Activated CD8-positive, alpha-beta T cell treated with anti-CD3 and anti-CD28 coated beads for 36 hours (primary cell): ENCODE data around the gene LRFN2. TPM values are rescaled to one million over a fixed set of nuclear protein-coding genes. Genes with fewer than 3 reads are reported as not detected.

Experiments used
- ATAC-seq: fragments of 200-7000 bp; cut with Tn5 transposase; one replicate; pipeline ENCODE4 v1.10.0; 2021; ENCODE audit warnings: mild to moderate bottlenecking, moderate library complexity
- CTCF ChIA-PET: fragments of 350-600 bp; sonication (Branson Sonifier 250); formaldehyde crosslinking; loops from one replicate; lab custom pipeline; 2021; ENCODE audit warnings: antibody characterized with exemption; lab: Charles Lee
- POLR2A ChIA-PET: fragments of 350-600 bp; sonication (Branson Sonifier 250); formaldehyde crosslinking; loops from one replicate; lab custom pipeline; 2021; ENCODE audit warnings: antibody characterized with exemption; lab: Charles Lee
- DNase-seq: peaks from one replicate; pipeline ENCODE4 v3.0.0-alpha.2; 2020
- H3K27ac Mint-ChIP-seq: one replicate; pipeline ENCODE4 v1.8.0; 2021; ENCODE audit warnings: mild to moderate bottlenecking, mixed read lengths
- H3K27me3 Mint-ChIP-seq: one replicate; pipeline ENCODE4 v1.8.0; 2021; ENCODE audit warnings: mixed read lengths
- H3K36me3 Mint-ChIP-seq: one replicate; pipeline ENCODE4 v1.8.0; 2021; ENCODE audit warnings: low read depth, mixed read lengths
- H3K4me1 Mint-ChIP-seq: one replicate; pipeline ENCODE4 v1.8.0; 2021; ENCODE audit warnings: low read depth, mixed read lengths
- H3K4me3 Mint-ChIP-seq: one replicate; pipeline ENCODE4 v1.8.0; 2021; ENCODE audit warnings: mild to moderate bottlenecking, moderate library complexity, mixed read lengths
- H3K9me3 Mint-ChIP-seq: one replicate; pipeline ENCODE4 v1.8.0; 2021; ENCODE audit warnings: mixed read lengths
- CTCF ChIP-seq: fragments of 200-600 bp; IDR thresholded peaks from one replicate; pipeline ENCODE4 v1.8.0; 2022; ENCODE audit warnings: antibody characterized with exemption, mild to moderate bottlenecking
- intact Hi-C: fragments of 100-400 bp; cut with micrococcal nuclease; formaldehyde crosslinking; loops from one replicate; pipeline ENCODE4 v1.10.0; 2022
- total RNA-seq, 2 experiments: library from RNA; stranded (reverse); gene quantifications; one replicate each; pipeline ENCODE4 v1.2.3, GENCODE V29; 2021

LRFN2 gene
- total RNA-seq, 2 experiments from 2014 or later: not detected

- no peak overlapping the region for H3K27ac Mint-ChIP-seq
- no peak overlapping the region for H3K4me3 Mint-ChIP-seq
- POLR2A ChIA-PET: no interaction called here
Observed at GRCh38 chr6:40427196-40427595, 160.0 kb downstream of the LRFN2 start.

GRCh38 chr6:40426346-40427066, 160.7 kb downstream of the LRFN2 start:
- Mint-ChIP-seq H3K9me3 (no peaks in the 10 kb centered on the region), H3K4me3 (no peak overlapping the region), H3K4me1 (no peaks in the 10 kb centered on the region), H3K36me3 (no peaks in the 10 kb centered on the region), H3K27me3 (no peaks in the 10 kb centered on the region), H3K27ac (no peak overlapping the region)
- intact Hi-C loops: no loop called here
- ATAC-seq: no peak
- ChIA-PET CTCF (no interaction called here), POLR2A (no interaction called here)
- no peak for TF ChIP-seq CTCF
- no peak for DNase-seq

More at GRCh38 chr6:40427196-40427595, 160.0 kb downstream of the LRFN2 start:
- ATAC-seq (no peak), DNase-seq (no peak)
- Mint-ChIP-seq H3K9me3 (no peaks in the 10 kb centered on the region), H3K4me1 (no peaks in the 10 kb centered on the region), H3K27me3 (no peaks in the 10 kb centered on the region), H3K36me3 (no peaks in the 10 kb centered on the region)
- TF ChIP-seq CTCF: no peak
- CTCF ChIA-PET: no interaction called here
- intact Hi-C loops: no loop called here

- intact Hi-C loops: no loop called here
- no peak overlapping the region for H3K4me3 Mint-ChIP-seq
- no peak overlapping the region for H3K27ac Mint-ChIP-seq
- ChIA-PET CTCF (no interaction called here), POLR2A (no interaction called here)
- peaks cover 3% of the 10 kb centered on the region for H3K4me1 Mint-ChIP-seq
- no peaks in the 10 kb centered on the region for H3K36me3 Mint-ChIP-seq
- no peak for DNase-seq
- no peaks in the 10 kb centered on the region for H3K9me3 Mint-ChIP-seq
- no peaks in the 10 kb centered on the region for H3K27me3 Mint-ChIP-seq
- TF ChIP-seq CTCF: no peak
- no peak for ATAC-seq
Observed at GRCh38 chr6:40425192-40425919, 161.8 kb downstream of the LRFN2 start.

GRCh38 chr6:40422046-40422445, 165.1 kb downstream of the LRFN2 start:
- no peak for TF ChIP-seq CTCF
- ATAC-seq: no peak
- H3K27ac Mint-ChIP-seq: no peak overlapping the region
- intact Hi-C loops: no loop called here
- H3K27me3 Mint-ChIP-seq: no peaks in the 10 kb centered on the region
- DNase-seq: no peak
- H3K36me3 Mint-ChIP-seq: no peaks in the 10 kb centered on the region
- H3K4me1 Mint-ChIP-seq: peaks cover 12% of the 10 kb centered on the region
- no peak overlapping the region for H3K4me3 Mint-ChIP-seq
- ChIA-PET CTCF (no interaction called here), POLR2A (interaction anchor here (0.6 kb wide), 1 partner anchor 79 kb away, joined by 3 read pairs; no protein-coding TSS in a partner anchor)
- no peaks in the 10 kb centered on the region for H3K9me3 Mint-ChIP-seq
